Loucy (cell line): ENCODE measurements around the gene TARBP1.
"Not testable (repeated sequence)": the region's sequence is repeated elsewhere in the genome, so short reads cannot be mapped to it uniquely, and the experiment has no call there.

Experiments
- H2AFZ ChIP-seq: fragments of 200-600 bp; sonication (generic); 2 replicates; pipeline ENCODE4 v1.6.0; 2016; ENCODE audit warnings: antibody characterized with exemption, mild to moderate bottlenecking, low read length, moderate library complexity
- H3F3A ChIP-seq: fragments of 200-600 bp; 2 replicates; pipeline ENCODE4 v1.6.0; 2016; ENCODE audit warnings: antibody characterized with exemption, low read depth, mild to moderate bottlenecking
- H3K27me3 ChIP-seq: fragments of 200-600 bp; sonication (generic); 2 replicates; pipeline ENCODE4 v1.6.1; 2014; ENCODE audit warnings: low read length, mild to moderate bottlenecking; ENCODE audit not compliant: insufficient read depth, poor library complexity, severe bottlenecking
- H3K36me3 ChIP-seq: fragments of 200-600 bp; sonication (generic); 2 replicates; pipeline ENCODE4 v1.6.1; 2016; ENCODE audit warnings: low read length; ENCODE audit not compliant: insufficient read depth
- H3K4me1 ChIP-seq: fragments of 200-600 bp; sonication (generic); 2 replicates; pipeline ENCODE4 v1.5.1; 2014; ENCODE audit warnings: low read length, mild to moderate bottlenecking; ENCODE audit not compliant: insufficient read depth, poor library complexity, severe bottlenecking
- H3K4me2 ChIP-seq: fragments of 200-600 bp; sonication (generic); 2 replicates; pipeline ENCODE4 v1.6.0; 2014; ENCODE audit warnings: antibody characterized with exemption, low read length, low read depth, mild to moderate bottlenecking; ENCODE audit not compliant: poor library complexity, severe bottlenecking
- H3K4me3 ChIP-seq: fragments of 200-600 bp; sonication (generic); 2 replicates; pipeline ENCODE4 v1.5.1; 2014; ENCODE audit warnings: low read length, mild to moderate bottlenecking, mixed read lengths; ENCODE audit not compliant: poor library complexity, severe bottlenecking
- H3K79me2 ChIP-seq: fragments of 200-600 bp; sonication (generic); 2 replicates; pipeline ENCODE4 v1.6.1; 2014; ENCODE audit warnings: low read length; ENCODE audit not compliant: insufficient read depth
- H3K9ac ChIP-seq: fragments of 200-600 bp; sonication (generic); 2 replicates; pipeline ENCODE4 v1.6.0; 2014; ENCODE audit warnings: mild to moderate bottlenecking, low read depth, low read length, moderate library complexity; ENCODE audit not compliant: poor library complexity, severe bottlenecking
- H3K9me2 ChIP-seq: fragments of 200-600 bp; sonication (generic); replicated peaks from 2 replicates; pipeline ENCODE4 v1.6.1; 2016; ENCODE audit warnings: low read depth, low read length, mixed read lengths
- H3K9me3 ChIP-seq: fragments of 200-600 bp; sonication (generic); 2 replicates; pipeline ENCODE4 v1.6.1; 2014; ENCODE audit warnings: mild to moderate bottlenecking, antibody characterized with exemption, low read length, low read depth; ENCODE audit not compliant: insufficient read depth
- H4K20me1 ChIP-seq: fragments of 200-600 bp; sonication (generic); 2 replicates; pipeline ENCODE4 v1.6.0; 2014; ENCODE audit warnings: antibody characterized with exemption, low read length, mild to moderate bottlenecking; ENCODE audit not compliant: insufficient read depth, poor library complexity, severe bottlenecking
- EZH2phosphoT487 ChIP-seq: fragments of 200-600 bp; IDR thresholded peaks from 2 replicates; pipeline ENCODE4 v1.6.1; 2018; ENCODE audit warnings: antibody characterized with exemption, mild to moderate bottlenecking, moderate library complexity, borderline replicate concordance
- TF ChIP-seq, protein P1 (sequence below): fragments of 200-600 bp; sonication (generic); conservative IDR thresholded peaks from 2 replicates; pipeline ENCODE4 v1.5.1; 2014; ENCODE audit warnings: mild to moderate bottlenecking, antibody characterized with exemption, low read length

TARBP1 gene

DNA sequence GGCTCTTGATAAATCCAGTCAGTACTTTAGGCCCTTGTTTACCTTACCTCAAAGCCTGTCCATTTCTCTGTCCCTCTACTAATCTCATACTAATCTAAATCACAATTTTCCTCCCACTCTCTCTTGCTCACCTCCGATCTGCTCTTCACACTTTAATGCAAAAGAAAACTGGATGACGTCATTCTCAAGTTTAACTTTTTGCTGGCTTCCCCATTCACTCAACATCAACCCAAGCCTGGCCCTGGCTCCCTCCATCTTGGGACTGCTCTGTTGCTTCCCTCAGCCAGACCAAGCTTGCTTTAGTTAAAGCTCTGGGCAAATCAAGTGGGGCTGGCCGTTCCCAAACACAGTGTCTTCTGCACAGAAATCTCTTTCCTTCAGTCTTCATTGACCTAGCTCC lies 76.0 kb downstream of the TARBP1 start:
- Histone ChIP-seq H3K4me1 (no peaks in the 10 kb centered on the region), H3K79me2 (no peaks in the 10 kb centered on the region), H3K4me3 (no peak overlapping the region), H3K9me2 (no peaks in the 10 kb centered on the region), H3K27me3 (no peaks in the 10 kb centered on the region), H3K9me3 (no peaks in the 10 kb centered on the region), H4K20me1 (no peaks in the 10 kb centered on the region), H3K9ac (no peak overlapping the region), H3K4me2 (no peak overlapping the region), H3F3A (0 out of 2 replicates have a peak, but pooled peaks cover 4% of the 10 kb centered on the region), H3K36me3 (peaks cover 46% of the 10 kb centered on the region; the same call in 1 of the 2 replicates), H2AFZ (no peak overlapping the region)
- no peak for TF ChIP-seq EZH2phosphoT487
- TF ChIP-seq, protein P1, sequence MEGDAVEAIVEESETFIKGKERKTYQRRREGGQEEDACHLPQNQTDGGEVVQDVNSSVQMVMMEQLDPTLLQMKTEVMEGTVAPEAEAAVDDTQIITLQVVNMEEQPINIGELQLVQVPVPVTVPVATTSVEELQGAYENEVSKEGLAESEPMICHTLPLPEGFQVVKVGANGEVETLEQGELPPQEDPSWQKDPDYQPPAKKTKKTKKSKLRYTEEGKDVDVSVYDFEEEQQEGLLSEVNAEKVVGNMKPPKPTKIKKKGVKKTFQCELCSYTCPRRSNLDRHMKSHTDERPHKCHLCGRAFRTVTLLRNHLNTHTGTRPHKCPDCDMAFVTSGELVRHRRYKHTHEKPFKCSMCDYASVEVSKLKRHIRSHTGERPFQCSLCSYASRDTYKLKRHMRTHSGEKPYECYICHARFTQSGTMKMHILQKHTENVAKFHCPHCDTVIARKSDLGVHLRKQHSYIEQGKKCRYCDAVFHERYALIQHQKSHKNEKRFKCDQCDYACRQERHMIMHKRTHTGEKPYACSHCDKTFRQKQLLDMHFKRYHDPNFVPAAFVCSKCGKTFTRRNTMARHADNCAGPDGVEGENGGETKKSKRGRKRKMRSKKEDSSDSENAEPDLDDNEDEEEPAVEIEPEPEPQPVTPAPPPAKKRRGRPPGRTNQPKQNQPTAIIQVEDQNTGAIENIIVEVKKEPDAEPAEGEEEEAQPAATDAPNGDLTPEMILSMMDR, result no peak

DNA sequence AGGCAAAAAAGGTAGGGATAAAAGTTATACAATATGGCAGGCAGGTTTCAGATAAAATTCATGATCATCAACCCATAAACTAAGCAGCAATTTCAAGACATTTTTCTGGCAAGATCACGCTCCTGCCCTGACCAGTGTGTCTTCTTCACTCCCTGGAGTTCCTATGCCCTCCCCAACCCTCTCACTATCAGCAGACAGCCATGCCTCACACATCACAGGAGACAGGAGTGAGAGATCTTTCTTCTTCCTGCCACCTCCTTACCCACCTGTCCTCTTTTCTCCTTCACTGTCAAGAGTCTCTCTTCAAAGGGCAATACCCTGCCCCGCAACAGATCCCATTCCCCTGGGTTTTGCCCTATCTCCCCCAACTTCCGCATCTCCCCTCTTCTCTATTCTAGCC lies 77.3 kb downstream of the TARBP1 start:
- Histone ChIP-seq H3K36me3 (peaks cover 36% of the 10 kb centered on the region; the same call in 1 of the 2 replicates), H3K9ac (no peak overlapping the region), H3K4me2 (no peak overlapping the region), H3K79me2 (no peaks in the 10 kb centered on the region), H3K4me1 (no peaks in the 10 kb centered on the region), H3K4me3 (no peak overlapping the region), H3F3A (0 out of 2 replicates have a peak, but pooled peaks cover 4% of the 10 kb centered on the region), H4K20me1 (no peaks in the 10 kb centered on the region), H3K27me3 (no peaks in the 10 kb centered on the region), H3K9me2 (no peaks in the 10 kb centered on the region), H3K9me3 (no peaks in the 10 kb centered on the region), H2AFZ (no peak overlapping the region)
- TF ChIP-seq EZH2phosphoT487, result no peak
- TF ChIP-seq, protein P1, result no peak

DNA sequence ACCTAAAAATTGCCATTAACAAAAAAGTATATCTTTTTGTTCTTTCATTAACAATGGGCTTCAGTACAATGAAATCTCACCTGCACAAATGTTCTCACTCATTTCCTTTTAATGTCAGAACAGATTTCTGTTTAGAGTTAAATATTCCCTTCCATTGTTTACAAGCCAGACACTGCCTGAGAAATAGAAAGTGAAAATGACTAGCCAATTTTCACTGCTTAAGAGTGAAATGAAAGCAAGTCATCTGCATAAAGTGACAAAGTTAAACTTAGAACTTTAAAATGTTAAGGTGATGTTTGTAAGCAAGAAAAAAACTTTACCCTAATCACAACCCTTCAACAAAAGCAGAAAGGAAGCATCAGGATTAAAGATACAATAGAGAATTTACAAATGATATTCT lies 78.2 kb downstream of the TARBP1 start:
- Histone ChIP-seq H3K4me1 (no peaks in the 10 kb centered on the region), H3K27me3 (no peaks in the 10 kb centered on the region), H3K9me2 (no peaks in the 10 kb centered on the region), H3K4me3 (no peak overlapping the region), H2AFZ (no peak overlapping the region), H4K20me1 (no peaks in the 10 kb centered on the region), H3K79me2 (no peaks in the 10 kb centered on the region), H3K36me3 (peaks cover 38% of the 10 kb centered on the region; the same call in 1 of the 2 replicates), H3F3A (0 out of 2 replicates have a peak, but pooled peaks cover 4% of the 10 kb centered on the region), H3K9ac (no peak overlapping the region), H3K9me3 (no peaks in the 10 kb centered on the region), H3K4me2 (no peak overlapping the region)
- TF ChIP-seq, protein P1, result no peak
- no peak for TF ChIP-seq EZH2phosphoT487

DNA sequence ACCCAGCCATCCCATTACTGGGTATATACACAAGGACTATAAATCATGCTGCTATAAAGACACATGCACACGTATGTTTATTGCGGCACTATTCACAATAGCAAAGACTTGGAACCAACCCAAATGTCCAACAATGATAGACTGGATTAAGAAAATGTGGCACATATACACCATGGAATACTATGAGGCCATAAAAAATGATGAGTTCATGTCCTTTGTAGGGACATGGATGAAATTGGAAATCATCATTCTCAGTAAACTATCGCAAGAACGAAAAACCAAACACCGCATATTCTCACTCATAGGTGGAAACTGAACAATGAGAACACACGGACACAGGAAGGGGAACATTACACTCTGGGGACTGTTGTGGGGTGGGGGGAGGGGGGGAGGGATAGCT lies 79.5 kb downstream of the TARBP1 start:
- not testable (repeated sequence) for H3F3A ChIP-seq, H4K20me1 ChIP-seq, H3K9ac ChIP-seq, H3K4me3 ChIP-seq, H3K9me3 ChIP-seq, H2AFZ ChIP-seq, H3K79me2 ChIP-seq, H3K4me1 ChIP-seq, H3K27me3 ChIP-seq, H3K4me2 ChIP-seq, H3K9me2 ChIP-seq
- peaks cover 32% of the 10 kb centered on the region; the same call in 1 of the 2 replicates for H3K36me3 ChIP-seq
